Subcutaneous abdominal adipose tissue (tissue), 5 donors: ENCODE data around the gene GDAP1L1.
"Not testable (repeated sequence)": the region's sequence is repeated elsewhere in the genome, so short reads cannot be mapped to it uniquely, and the experiment has no call there.

ENCODE experiments used
- H3K27ac ChIP-seq: one replicate; pipeline ENCODE4 v1.7.0; 2013; ENCODE audit warnings: low read depth, mild to moderate bottlenecking, inconsistent platforms, low read length, moderate library complexity
- H3K27me3 ChIP-seq, 5 donors: one replicate each; pipeline ENCODE4 v1.7.0; 2013; ENCODE audit warnings: low read length in 5 of 5, inconsistent platforms in 1 of 5; ENCODE audit not compliant: control insufficient read depth in 5 of 5, insufficient read depth in 4 of 5
- H3K36me3 ChIP-seq, 5 donors: one replicate each; pipeline ENCODE4 v1.7.0; 2013; ENCODE audit warnings: low read length in 5 of 5; ENCODE audit not compliant: control insufficient read depth in 5 of 5, insufficient read depth in 5 of 5
- H3K4me1 ChIP-seq, 5 donors: one replicate each; pipeline ENCODE4 v1.7.0; 2013; ENCODE audit warnings: low read length in 5 of 5, mild to moderate bottlenecking in 3 of 5, moderate library complexity in 1 of 5; ENCODE audit not compliant: control insufficient read depth in 5 of 5, insufficient read depth in 5 of 5
- H3K4me3 ChIP-seq, 5 donors: one replicate each; pipeline ENCODE4 v1.7.0; 2013; ENCODE audit warnings: low read length in 5 of 5, low read depth in 1 of 5
- H3K9ac ChIP-seq, 5 donors: one replicate each; pipeline ENCODE4 v1.7.0; 2013; ENCODE audit warnings: low read length in 5 of 5, mild to moderate bottlenecking in 4 of 5, moderate library complexity in 3 of 5
- H3K9me3 ChIP-seq, 5 donors: one replicate each; pipeline ENCODE4 v1.7.0; 2013; ENCODE audit warnings: low read length in 5 of 5; ENCODE audit not compliant: control insufficient read depth in 5 of 5
- donor health status: healthy.
- donor health status: healthy.
- donor health status: healthy.
- donor health status: healthy.
- donor health status: healthy.

The GDAP1L1 gene

DNA sequence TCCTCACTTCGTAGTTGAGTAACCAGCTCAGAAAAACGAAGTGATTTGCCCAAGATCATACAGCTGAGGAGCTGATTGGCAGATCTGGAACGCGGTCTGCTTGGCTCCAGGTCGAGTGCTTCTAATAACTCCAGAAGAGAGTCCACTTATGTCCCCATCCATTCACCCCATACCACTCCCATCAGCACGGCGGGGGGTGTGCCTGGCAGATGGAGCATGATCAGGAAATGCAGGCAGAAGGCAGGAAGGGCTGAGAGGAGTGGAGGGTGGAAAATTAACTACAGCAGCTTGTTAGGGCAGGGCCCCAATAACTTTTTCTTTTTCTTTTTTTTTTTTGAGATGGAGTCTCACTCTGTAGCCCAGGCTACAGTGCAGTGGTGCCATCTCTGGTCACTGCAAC, 48.9 kb downstream of the GDAP1L1 start:
- Histone ChIP-seq H3K36me3 (no peaks in the 10 kb centered on the region), H3K27ac (no peak overlapping the region), H3K9ac (no peak overlapping the region), H3K4me3 (no peak overlapping the region), H3K9me3 (no peaks in the 10 kb centered on the region), H3K4me1 (peaks cover 0 to 7% (median 4%) of the 10 kb centered on the region in 5 donors), H3K27me3 (no peaks in the 10 kb centered on the region)

GRCh38 chr20:44297721-44298120, 50.6 kb downstream of the GDAP1L1 start:
- peaks cover 0 to 7% (median 4%) of the 10 kb centered on the region in 5 donors for H3K4me1 ChIP-seq
- no peaks in the 10 kb centered on the region for H3K36me3 ChIP-seq
- H3K9me3 ChIP-seq: no peaks in the 10 kb centered on the region
- H3K27ac ChIP-seq: no peak overlapping the region
- no peaks in the 10 kb centered on the region for H3K27me3 ChIP-seq
- no peak overlapping the region for H3K4me3 ChIP-seq
- H3K9ac ChIP-seq: no peak overlapping the region

DNA sequence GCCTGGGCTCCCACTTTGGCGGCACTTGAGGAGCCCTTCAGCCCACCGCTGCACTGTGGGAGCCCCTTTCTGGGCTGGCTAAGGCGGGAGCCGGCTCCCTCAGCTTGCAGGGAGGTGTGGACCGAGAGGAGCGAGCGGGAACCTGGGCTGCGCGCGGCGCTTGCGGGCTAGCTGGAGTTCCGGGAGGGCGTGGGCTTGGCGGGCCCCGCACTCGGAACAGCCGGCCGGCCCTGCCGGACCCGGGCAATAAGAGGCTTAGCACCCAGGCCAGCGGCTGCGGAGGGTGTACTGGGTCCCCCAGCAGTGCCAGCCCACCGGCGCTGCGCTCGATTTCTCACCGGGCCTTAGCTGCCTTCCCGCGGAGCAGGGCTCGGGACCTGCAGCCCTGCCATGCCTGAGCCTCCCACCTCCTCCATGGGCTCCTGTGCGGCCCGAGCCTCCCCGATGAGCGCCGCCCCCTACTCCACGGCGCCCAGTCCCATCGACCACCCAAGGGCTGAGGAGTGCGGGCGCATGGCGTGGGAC, 52.0 kb downstream of the GDAP1L1 start:
- H3K4me1 ChIP-seq: not testable (repeated sequence)

DNA sequence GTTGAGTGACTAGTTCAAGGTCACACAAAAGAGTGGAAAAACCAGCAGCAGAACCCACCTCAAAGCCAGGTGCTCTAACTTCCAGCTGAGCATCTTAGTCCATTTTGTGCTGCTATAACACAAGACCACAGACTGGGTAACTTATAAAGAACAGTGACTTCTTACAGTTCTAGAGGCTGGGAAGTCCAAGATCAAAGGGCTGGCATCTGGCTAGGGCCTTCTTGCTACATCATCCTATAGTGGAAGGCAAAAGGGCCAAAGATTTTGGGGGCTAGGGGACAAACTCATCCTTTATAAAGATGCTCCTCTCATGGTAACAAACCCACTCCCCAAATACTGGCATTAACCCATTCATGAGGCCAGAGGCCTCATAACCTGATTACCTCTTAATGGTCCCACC, 54.2 kb downstream of the GDAP1L1 start:
- no peaks in the 10 kb centered on the region for H3K9me3 ChIP-seq
- no peaks in the 10 kb centered on the region for H3K27me3 ChIP-seq
- H3K9ac ChIP-seq: no peak overlapping the region
- H3K36me3 ChIP-seq: peaks cover 0 to 13% (median 11%) of the 10 kb centered on the region in 5 donors
- H3K4me3 ChIP-seq: no peak overlapping the region
- H3K27ac ChIP-seq: no peak overlapping the region
- H3K4me1 ChIP-seq: no peaks in the 10 kb centered on the region

More for the DNA sequence above, 52.0 kb downstream of the GDAP1L1 start:
- H3K27ac ChIP-seq, H3K4me3 ChIP-seq, H3K27me3 ChIP-seq, H3K9ac ChIP-seq, H3K36me3 ChIP-seq, H3K9me3 ChIP-seq: not testable (repeated sequence)

DNA sequence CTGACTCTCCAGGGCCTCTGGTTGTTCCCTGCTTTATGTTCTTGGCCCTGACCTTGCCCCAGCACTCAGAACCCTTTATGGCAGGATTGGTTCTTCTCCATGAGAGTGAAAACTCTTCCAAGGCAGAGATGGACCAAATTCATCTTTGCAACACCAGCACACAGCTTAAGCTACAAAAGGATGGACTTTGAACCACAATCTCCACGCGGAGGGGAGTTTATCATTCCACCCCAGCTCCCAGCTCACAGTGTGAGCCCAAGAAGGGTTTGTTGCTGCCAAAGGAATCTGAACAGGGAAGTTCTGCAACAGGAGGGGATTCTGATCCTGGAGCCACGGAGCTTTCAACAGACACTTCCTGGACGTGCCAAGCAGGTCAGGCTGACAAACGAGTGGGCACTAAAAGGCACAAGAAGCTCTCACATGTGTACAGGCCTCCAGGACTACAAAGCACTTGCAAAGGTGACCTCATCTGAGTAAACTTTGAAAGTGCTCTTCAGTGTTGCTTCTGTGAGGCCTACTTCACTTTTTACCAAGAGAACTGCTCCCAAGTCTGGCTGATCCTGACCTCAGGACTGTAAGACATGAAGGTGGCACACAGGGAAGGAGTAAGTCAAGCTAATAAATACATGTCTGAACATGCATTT, 55.0 kb downstream of the GDAP1L1 start:
- no peaks in the 10 kb centered on the region for H3K9me3 ChIP-seq
- no peaks in the 10 kb centered on the region for H3K27me3 ChIP-seq
- no peak overlapping the region for H3K4me3 ChIP-seq
- peak overlapping the region in 1 of 5 donors; percentile 20 for H3K9ac ChIP-seq
- no peaks in the 10 kb centered on the region for H3K4me1 ChIP-seq
- H3K27ac ChIP-seq: no peak overlapping the region
- peaks cover 0 to 22% (median 19%) of the 10 kb centered on the region in 5 donors for H3K36me3 ChIP-seq

DNA sequence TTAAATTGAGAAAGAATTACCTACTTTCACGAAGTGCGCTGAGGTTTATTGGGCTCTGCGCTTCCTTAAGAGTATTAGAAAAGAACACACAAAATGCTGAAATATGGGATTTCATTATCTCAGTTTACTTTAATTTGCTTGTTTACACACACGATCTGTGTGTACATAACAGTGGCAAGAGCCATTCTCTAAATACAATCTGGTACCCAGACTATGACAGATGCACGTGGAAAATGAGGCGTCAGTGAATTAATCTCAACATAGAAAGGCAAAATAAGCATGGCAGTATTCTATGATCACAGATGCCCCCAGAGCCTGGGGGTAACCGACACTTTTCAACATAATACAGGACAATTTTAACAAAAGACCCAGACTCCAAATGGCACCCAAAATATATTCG, 55.6 kb downstream of the GDAP1L1 start:
- no peaks in the 10 kb centered on the region for H3K27me3 ChIP-seq
- no peak overlapping the region for H3K4me3 ChIP-seq
- H3K9ac ChIP-seq: no peak overlapping the region
- no peak overlapping the region for H3K27ac ChIP-seq
- no peaks in the 10 kb centered on the region for H3K4me1 ChIP-seq
- no peaks in the 10 kb centered on the region for H3K9me3 ChIP-seq
- H3K36me3 ChIP-seq: peaks cover 0 to 22% (median 19%) of the 10 kb centered on the region in 5 donors

- H3K4me1 ChIP-seq: peaks cover 0 to 3% (median 1%) of the 10 kb centered on the region in 5 donors
- no peaks in the 10 kb centered on the region for H3K27me3 ChIP-seq
- peaks cover 0 to 22% (median 19%) of the 10 kb centered on the region in 5 donors for H3K36me3 ChIP-seq
- no peak overlapping the region for H3K4me3 ChIP-seq
- H3K27ac ChIP-seq: no peak overlapping the region
- no peak overlapping the region for H3K9ac ChIP-seq
- H3K9me3 ChIP-seq: no peaks in the 10 kb centered on the region
Measured at GRCh38 chr20:44304383-44304782, 57.3 kb downstream of the GDAP1L1 start.

GRCh38 chr20:44306927-44307326, 59.8 kb downstream of the GDAP1L1 start:
- peaks cover 3 to 24% (median 19%) of the 10 kb centered on the region in 5 donors for H3K4me1 ChIP-seq
- no peak overlapping the region for H3K4me3 ChIP-seq
- no peak overlapping the region for H3K27ac ChIP-seq
- no peaks in the 10 kb centered on the region for H3K27me3 ChIP-seq
- H3K9ac ChIP-seq: no peak overlapping the region
- peaks cover 0 to 22% (median 19%) of the 10 kb centered on the region in 5 donors for H3K36me3 ChIP-seq
- no peaks in the 10 kb centered on the region for H3K9me3 ChIP-seq

GRCh38 chr20:44309763-44310663, 62.9 kb downstream of the GDAP1L1 start:
- Histone ChIP-seq H3K27ac (peak overlapping the region; percentile 97), H3K9me3 (no peaks in the 10 kb centered on the region), H3K36me3 (peaks cover 0 to 16% (median 13%) of the 10 kb centered on the region in 5 donors), H3K4me1 (peaks cover 3 to 24% (median 19%) of the 10 kb centered on the region in 5 donors), H3K4me3 (peak overlapping the region; percentile 89 to 100 (median 92)), H3K9ac (peak overlapping the region; percentile 92 to 98 (median 96)), H3K27me3 (no peaks in the 10 kb centered on the region)
